GM21528 (cell line): ENCODE results near the gene SAPCD1.

ENCODE experiments used
- ATAC-seq: cut with Tn5 transposase; IDR thresholded peaks from one replicate; pipeline ENCODE4 v1.9.1; 2021; ENCODE audit warnings: mild to moderate bottlenecking, moderate library complexity; ENCODE audit not compliant: unreplicated experiment, low FRiP score

SAPCD1 gene

DNA sequence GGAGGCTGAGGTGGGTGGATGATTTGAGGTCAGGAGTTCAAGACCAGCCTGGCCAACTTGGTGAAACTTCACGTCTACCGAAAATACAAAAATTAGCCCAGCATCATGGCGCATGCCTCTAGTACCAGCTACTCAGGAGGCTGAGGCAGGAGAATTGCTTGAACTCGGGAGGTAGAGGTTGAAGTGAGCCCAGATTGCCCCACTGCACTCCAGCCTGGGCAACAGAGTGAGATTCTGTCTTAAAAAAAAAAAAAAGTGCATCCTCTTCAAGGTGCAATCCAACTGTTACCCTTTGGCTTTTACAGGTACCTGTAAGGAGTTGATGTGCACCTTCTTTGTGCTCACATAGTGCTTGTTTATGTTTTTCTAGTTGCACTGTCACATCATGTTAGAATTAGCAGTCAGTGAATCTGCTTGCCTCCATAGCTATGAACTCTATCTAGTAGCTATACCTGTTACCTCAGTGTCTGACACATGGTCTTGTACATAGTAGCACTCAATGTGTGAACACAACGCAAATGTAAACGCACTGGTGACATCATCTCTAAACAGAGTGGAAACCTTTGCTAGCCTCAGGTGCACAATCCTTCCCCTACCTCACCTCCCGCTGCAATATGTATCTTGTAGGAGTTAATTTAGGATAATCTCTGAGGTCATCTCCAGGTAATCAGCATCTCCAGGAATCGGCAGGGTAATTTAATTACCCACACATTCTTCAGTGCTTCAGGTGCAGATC is 13.0 kb upstream of the SAPCD1 start:
- no peak for ATAC-seq

DNA sequence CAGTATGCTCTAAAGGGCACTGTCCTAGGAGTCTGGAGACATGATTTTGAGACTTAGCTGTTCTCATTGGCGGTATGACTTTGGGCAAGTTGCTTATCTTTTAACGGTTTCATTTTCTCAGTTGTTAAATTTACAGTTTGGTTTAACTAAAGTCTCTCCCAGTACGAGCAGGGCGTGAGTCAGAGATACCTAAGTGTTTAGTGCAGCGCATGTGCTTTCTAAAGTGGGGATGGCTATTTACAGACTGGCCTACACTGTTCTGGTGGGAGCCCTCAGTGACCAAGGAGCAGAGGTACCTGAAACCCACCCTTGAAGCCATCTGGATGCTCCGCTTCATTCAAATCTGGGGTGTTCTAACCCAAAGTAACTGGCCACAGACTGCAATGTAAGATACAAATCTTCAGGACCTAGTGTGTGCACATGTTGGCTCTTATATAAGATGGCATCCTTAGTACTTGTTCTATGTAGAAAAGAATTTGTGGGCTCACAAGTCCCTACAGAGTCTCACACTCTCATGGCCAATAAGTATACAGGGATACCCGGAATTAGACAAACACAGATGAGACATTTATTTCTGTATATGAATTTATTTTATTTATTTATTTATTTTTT is 11.9 kb upstream of the SAPCD1 start:
- ATAC-seq, result no peak

DNA sequence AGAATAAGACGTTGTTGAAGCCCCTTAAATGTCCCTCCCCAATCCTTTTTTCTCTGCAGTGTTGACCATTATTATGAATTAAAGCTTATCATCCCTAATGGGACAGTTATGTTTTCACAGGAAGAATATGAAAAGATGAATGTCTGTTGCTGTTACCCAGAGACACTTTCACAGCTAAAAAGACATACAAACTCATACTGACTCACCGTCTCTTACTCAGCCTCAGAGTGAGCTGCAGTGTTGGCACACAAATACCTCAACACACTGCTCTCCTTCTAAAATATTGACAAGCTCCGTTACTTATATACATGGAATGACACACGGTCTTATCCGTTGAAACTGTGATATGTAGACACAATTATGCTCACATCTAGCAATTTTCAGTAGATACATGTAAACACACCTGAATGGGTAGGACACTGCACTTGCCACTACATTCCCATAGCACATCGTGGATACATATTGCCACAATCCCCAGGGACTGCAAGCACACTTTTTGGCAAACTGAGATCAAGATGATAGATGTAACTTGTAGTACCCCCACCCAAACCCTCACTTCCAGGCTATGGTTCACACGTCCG is 9.6 kb upstream of the SAPCD1 start:
- no peak for ATAC-seq

DNA sequence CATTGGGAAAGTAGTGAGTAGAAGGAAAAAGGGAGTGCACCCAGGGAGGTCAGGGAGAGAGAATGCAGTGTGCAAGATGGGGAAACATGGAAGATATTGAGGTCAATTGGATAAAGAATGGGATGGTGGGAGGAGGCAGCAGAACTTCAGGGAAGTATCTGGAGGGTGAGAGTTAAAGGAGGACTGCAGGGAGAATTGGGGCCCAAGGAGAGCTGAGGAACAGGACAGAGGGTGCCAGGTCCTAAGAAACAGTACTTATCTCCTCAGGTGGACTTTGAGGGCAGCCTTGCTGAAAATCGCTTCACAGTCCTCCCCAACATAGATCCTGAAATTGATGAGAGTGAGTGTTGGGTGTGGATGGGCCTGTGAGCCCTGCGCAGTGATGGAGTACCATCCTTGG is 4.2 kb upstream of the SAPCD1 start:
- ATAC-seq, result no peak

DNA sequence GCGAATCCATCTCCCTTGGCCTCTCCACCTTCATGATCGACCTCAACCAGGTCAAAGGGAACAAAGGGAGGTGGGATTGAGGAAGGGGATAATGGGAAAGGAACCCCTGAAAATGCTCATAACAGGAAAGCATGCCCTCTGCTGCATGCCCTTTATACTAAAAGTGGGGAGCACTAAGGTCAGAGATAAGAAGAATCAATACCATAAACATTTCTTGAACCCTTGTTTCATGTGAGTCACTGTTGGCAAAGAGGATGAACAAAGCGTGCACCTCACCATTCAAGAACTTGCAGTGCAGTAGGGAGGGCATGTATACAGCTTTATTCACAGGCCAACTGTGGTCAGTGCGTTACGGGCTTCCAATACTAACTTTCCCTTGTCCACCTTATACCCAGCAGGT is 1.7 kb upstream of the SAPCD1 start:
- no peak for ATAC-seq

DNA sequence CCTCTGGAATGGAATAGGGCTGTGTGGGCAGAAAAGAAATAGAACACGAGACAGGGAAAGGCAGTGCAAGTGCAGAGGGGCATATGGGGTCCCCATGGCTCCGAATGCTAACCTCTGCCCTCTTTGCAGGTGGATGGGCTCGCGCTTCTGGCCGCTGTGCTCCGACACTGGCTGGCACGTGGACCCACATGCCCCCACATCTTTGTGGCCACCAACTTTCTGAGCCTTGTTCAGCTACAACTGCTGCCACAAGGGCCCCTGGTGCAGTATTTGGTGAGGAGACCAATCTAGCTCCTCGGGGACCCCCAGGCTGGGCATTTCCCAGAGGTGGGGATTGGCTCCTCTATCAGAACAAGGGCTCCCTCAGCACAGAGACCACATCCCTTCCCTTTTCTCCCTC is 1.1 kb upstream of the SAPCD1 start:
- no peak for ATAC-seq

DNA sequence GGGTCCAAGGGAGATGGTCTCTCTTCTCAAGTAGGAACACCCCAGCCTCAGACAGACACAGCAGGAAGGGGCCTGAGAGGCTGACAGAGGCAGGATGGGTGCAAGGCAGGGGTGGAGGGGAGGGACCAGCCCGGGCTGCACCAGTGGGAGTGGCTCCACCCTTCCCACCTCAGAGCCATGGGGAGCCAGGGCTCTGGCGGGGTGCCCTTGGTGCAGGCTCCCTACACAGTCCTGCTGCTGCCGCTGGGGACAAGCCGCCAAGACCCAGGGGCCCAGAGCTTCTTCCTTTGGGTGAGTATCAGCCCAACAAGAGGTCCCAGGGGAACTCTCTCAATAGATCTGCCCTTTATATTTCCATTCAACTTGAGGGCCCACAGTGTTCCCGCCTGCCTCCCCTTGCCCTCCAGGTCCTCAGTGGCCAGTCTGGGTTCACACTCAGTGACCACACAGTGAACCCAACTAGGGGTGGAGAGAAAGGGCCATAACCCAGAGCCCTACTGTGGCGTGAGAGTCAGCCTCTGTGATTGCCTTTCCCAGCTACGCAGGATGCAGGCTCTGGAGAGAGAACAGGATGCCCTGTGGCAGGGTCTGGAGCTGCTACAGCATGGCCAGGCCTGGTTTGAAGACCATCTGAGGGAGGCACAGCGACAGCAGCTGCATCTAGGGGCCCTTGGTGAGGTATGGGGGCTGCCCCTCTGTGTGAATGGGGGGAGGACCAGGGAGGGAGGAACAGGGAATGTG is 592 bp downstream of the SAPCD1 start:
- no peak for ATAC-seq

DNA sequence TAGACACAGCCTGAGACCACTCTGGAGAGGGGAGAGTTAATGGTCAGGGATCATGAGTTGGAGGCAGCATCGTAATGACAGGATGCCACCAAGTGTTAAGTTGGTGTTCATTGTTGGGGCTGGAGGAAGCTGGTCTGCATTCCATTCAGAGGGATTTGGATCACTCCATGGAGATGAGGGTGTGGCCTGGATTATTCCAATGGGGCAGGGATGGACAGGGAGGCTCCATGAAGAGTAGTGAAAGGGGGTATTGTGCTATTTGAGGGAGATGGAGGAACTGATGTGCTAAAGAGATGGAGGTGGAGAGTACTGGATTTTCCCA is 1.1 kb downstream of the SAPCD1 start:
- ATAC-seq, result no peak

DNA sequence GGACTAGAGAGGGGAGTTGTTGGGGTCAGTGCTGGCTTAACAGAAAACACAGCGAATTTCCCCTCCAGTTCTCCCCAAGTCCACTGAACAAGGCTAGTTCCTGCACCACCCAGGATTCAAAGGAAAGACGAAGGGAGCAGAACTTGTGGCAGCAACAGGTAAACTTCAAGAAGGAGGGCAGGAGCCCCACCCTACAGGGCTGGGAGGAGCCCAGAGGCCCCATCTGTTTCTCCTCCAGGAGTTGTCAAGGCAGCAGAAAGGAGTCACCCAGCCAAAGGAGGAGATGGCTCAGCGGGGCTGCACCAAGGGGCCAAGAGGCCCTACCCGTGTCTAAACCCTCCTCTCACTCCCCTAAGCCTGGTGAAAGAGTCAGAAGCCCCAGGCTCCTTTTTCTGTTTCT is 1.7 kb downstream of the SAPCD1 start:
- ATAC-seq, result no peak

DNA sequence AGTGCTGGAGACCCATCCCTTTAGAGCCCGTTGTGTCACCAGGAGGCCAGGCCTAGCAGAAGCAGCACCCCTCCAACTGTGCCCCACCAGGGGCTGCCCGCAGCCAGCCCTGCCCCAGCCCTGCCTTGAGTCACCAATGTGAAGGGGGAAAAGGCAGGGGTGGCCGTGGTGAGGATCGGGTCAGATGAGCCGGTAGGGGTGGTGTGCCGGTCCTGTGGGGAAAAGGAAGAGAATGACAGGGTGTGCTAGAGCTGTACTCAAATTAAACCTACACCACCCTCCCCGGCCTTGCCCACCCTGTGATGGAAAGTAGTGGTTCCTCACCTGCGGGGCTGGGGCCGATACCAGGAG is 3.1 kb downstream of the SAPCD1 start:
- no peak for ATAC-seq

DNA sequence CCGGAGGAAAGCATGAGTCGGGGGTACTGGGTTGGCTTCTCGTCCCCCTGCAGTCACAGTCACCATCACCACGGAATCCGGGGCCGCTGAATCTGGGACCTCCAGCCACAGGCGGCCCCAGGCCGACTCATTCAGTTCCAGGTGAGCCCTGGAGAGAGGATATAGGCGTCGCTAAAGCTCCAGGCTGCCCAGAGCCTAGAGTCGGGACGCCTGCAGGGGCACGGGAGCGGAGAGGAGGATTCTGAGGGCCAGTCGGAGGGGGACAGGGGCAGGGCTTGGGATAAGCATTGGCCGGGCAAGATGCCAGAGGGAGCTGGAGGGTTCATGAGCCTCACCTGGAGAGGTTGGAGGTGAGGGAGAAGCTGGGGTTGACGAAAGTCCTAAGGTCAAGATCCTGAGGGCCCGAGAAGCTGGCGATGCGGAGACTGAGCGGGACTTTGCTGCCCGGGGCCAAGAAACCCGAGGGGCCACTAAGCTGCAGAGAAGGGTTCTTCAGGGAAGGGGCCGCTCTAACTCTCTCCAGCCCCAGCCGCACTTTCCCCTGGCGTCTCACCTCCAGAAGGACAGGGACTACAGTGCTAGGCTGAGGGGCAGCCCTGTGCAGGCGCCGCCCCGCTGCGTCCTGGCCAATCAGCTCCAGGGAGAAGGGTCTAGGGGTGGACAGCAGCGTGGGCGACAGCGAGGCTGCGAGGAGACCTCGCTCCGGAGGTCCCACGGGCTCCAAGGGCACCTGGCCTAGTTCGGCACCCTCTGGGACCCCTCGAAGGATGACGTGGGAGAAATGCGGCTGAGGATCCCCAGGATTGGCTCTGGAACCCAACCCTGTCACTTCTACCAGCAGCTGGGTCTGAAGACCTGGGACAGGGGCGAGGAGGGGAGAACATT is 3.7 kb downstream of the SAPCD1 start:
- no peak for ATAC-seq

DNA sequence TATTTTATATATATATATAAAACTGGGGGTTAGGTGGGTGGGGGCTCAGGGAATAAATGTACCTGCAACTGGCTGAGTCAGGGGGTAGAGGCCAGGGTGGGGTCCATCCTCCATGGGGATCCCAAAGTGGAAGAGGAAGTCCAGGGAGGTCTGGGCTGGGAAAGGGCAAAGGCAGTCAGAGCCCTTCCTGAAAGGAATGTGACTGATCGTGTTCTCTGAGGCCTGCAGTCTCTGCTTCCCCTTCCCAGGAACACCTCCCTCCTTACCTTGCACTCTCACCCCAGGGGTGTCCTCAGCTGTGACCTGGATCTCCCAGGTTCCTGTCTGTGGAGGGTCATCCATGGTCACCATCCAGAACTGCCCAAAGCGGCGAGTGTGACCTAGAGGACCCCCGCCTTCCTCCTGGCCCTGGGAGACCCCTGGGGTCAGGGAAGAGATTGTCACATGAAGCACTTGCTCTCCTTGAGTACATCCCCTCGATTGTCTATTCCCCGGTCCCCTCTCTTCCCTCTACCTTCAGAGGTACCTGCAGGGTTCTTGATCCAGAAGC is 4.7 kb downstream of the SAPCD1 start:
- ATAC-seq, result no peak

DNA sequence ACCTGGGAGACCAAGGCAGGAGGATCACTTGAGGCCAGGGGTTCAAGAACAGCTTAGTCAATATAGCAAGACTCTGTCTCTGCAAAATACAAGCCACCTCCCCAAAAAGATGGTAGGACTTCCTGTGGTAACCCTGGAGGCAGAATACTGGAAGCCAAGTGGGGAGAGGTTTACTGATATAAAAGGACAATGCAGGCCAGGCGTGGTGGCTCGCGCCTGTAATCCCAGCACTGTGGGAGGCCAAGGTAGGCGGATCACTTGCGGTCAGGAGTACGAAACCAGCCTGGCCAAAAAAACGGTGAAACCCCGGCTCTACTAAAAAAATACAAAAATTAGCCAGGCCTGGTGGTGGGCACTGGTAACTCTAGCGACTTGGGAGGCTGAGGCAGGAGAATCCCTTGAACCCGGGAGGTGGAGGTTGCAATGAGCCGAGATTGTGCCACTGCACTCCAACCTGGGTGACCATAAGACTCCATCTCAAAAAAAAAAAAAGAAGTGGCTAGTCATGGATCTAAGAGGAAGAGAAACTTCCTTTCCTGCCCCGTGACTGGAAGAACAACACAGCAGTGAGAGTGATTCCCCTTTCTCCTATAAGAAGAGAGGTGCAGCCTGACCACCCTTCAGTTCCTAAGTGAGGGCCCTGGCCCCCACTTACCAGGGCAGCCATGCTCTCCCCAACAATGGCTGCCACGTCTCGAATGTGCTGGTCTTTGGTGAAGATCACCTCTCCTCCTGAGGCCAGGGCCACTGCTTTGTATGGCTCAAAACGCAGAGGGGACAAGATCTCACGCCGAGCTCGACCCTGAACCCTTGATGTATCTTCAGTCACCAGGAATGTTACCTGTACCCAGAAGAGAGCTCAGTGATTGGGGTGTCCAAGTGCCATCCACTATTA is 6.2 kb downstream of the SAPCD1 start:
- no peak for ATAC-seq

DNA sequence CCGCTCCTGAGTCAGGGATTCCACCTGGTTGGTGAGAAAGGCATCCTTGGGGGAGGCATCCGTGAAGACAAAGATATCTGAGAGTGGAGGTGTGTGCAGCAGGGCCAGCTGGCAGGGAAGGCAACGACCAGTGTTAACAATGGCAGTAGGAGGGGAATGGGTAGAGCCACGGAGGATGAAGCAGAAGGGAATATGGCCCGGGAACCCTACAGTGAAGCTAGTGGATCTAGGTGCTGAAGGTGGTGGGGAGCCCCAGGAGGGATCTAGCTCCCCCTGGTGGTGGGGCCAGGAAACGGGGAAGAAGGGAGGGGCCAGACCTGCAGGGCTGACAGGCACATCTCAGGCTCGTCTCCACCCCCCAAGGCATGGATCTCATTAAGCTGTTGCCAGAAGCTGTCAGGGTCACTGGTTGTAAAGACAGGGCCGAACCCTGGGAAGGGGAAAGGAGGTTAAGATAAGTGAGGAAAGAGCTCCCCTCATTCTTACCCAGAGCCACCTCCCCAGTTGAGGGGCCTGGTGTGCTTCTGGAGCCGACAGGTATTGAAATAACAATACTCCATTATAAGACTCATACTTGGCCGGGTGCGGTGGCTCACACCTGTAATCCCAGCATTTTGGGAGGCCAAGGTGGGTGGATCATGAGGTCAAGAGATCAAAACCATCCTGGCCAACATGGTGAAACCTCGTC is 7.4 kb downstream of the SAPCD1 start:
- ATAC-seq, result no peak

DNA sequence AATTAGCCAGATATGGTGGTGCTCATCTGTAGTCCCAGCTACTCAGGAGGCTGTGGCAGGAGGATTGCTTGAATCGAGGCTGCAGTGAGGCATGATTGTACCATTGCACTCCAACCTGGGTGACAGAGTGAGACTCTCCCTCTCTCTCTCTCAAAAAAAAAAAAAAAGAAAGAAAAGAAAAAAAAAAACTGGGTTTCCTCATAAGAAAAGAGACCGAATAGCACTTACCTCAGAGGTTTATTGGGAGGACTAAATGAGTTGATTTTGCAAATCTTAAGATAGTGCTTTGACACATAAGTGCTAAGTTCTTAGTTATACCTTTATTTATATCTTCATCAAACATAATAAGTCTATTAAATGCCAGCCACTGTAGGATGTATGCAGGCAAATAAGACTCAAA is 8.4 kb downstream of the SAPCD1 start:
- ATAC-seq, result no peak

DNA sequence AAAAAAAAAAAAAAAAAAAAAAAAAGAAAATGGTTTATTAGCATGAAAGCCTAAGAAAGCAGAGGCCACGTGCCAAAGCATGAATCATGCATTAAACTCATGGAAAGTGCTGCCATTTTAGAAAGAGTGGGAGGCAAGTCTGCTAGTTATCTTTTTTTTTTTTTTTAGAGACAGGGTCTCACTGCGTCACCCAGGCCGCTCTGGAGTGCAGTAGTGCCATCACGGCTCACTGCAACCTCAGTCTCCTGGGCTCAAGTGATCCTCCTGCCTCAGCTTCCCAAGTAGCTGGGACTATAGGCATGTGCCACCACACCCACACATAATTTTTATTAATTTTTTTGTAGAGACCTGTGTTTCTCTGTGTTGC is 9.5 kb downstream of the SAPCD1 start:
- ATAC-seq, result no peak

DNA sequence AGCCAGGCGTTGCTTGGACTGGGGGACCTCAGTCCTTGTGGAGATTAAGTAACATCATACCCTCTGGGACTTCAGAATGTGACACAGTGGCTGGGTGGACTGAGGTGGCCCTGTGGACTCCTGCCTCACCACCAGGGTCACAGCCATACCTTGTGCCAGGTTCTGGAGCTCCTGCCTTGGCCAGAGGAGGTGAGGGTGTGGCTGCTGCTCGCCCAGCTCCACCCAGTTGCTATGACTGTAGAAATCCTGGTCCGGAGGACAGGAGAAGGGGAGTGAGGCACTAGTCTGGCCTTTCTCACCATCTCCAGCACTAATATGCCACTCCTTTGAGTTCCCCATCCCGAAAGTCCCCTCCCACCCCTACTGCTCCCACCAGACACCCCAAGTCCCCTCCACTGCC is 12.7 kb downstream of the SAPCD1 start:
- ATAC-seq, result no peak

DNA sequence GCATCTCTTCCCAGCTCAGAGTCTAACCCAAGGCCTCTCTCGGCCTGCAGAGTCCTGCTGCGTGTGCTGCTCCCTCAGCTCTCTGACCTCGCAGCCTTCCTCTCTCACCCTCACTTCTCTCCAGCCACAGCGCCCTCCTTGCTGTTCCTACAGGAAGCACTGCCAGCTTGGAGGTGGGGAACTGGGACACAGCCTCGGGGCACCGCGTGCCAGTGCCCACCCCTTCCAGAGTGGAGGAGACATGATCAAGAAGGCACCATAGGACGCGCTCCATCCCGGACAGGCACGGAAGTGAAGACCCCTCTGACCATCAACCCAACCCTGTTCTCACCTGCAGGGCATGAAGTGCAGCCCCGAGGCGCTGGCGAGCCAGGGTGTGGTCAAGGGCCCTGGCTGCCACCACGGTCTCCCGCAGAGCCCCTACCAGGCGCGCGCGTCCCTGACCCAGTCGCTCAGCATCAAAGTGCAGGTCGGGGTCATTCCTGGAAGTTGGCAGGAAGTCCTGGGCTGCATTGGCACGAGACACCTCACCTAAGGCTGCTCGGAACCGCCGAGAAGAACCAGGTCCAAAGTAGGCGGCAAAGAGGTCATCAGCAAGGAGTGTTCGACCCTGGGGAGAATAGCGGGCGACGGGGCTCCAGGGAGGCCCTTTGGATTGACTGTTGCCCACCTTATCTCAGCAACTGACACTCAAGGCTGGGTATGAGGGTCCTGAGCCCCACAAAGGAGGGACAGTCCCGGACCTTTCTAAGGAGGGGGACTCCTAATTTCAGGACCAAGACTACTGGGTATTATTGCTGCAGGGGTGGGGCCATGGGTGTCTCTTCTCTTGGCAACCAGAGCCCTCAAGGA is 13.4 kb downstream of the SAPCD1 start:
- no peak for ATAC-seq
